Left renal cortex interstitium (tissue), 4 donors: ENCODE results near the gene CDC42. TPM values are rescaled to one million over a fixed set of nuclear protein-coding genes. Genes with fewer than 3 reads are reported as not detected.
"Not testable (repeated sequence)": the region's sequence is repeated elsewhere in the genome, so short reads cannot be mapped to it uniquely, and the experiment has no call there.

Experiments
- DNase-seq, 4 donors: peaks; one replicate each; pipeline ENCODE4 v3.0.0-alpha.2; 2013; ENCODE audit warnings: low read depth in 4 of 4, low spot score in 2 of 4, missing footprints in 1 of 4
- polyA plus RNA-seq, 4 donors: library from polyadenylated mRNA; unstranded; fragments of 120-200 nt; gene quantifications; one replicate each; pipeline ENCODE4 v1.2.1, GENCODE V29; 2013; ENCODE audit not compliant: insufficient read length in 4 of 4

CDC42 gene
- polyA plus RNA-seq, 4 donors = 313 to 445 (median 366) TPM

- DNase-seq = no peak
Observed at GRCh38 chr1:22064751-22065402, 12.4 kb downstream of the CDC42 start.

- DNase-seq = no peak
Observed at GRCh38 chr1:22071511-22071910, 19.0 kb downstream of the CDC42 start.

- no peak for DNase-seq
Observed at GRCh38 chr1:22074803-22075202, 22.3 kb downstream of the CDC42 start.

GRCh38 chr1:22075718-22076117, 23.2 kb downstream of the CDC42 start:
- DNase-seq = no peak

GRCh38 chr1:22076346-22076745, 23.8 kb downstream of the CDC42 start:
- no peak for DNase-seq

- no peak for DNase-seq
Observed at GRCh38 chr1:22077728-22078127, 25.2 kb downstream of the CDC42 start.

- DNase-seq = no peak
Observed at GRCh38 chr1:22078133-22078532, 25.6 kb downstream of the CDC42 start.

GRCh38 chr1:22080191-22080590, 27.7 kb downstream of the CDC42 start:
- DNase-seq = no peak

- no peak for DNase-seq
Observed at GRCh38 chr1:22088331-22088730, 35.8 kb downstream of the CDC42 start.

GRCh38 chr1:22089134-22089571, 36.6 kb downstream of the CDC42 start:
- DNase-seq = no peak

- DNase-seq = no peak
Observed at GRCh38 chr1:22089787-22090186, 37.3 kb downstream of the CDC42 start.

GRCh38 chr1:22090867-22091266, 38.4 kb downstream of the CDC42 start:
- DNase-seq = no peak

GRCh38 chr1:22092026-22092768, 39.7 kb downstream of the CDC42 start:
- DNase-seq = not testable (repeated sequence)

GRCh38 chr1:22093513-22093912, 41.0 kb downstream of the CDC42 start:
- no peak for DNase-seq

- no peak for DNase-seq
Observed at GRCh38 chr1:22096036-22096435, 43.5 kb downstream of the CDC42 start.

- no peak for DNase-seq
Observed at GRCh38 chr1:22096463-22096862, 44.0 kb downstream of the CDC42 start.

- no peak for DNase-seq
Observed at GRCh38 chr1:22098752-22099151, 46.2 kb downstream of the CDC42 start.

- DNase-seq = no peak
Observed at GRCh38 chr1:22100168-22100567, 47.7 kb downstream of the CDC42 start.

GRCh38 chr1:22101199-22101598, 48.7 kb downstream of the CDC42 start:
- no peak for DNase-seq

- DNase-seq = no peak
Observed at GRCh38 chr1:22101995-22102394, 49.5 kb downstream of the CDC42 start.

GRCh38 chr1:22102746-22103145, 50.2 kb downstream of the CDC42 start:
- DNase-seq = no peak

- no peak for DNase-seq
Observed at GRCh38 chr1:22104094-22104493, 51.6 kb downstream of the CDC42 start.
